Small intestine (tissue), 7 donors: ENCODE measurements around the gene EXD3. TPM values are rescaled to one million over a fixed set of nuclear protein-coding genes. Genes with fewer than 3 reads are reported as not detected.
A peak's percentile ranks its signal among the peaks of the same experiment; 100 is the strongest.

Source experiments
- DNase-seq, 2 donors: peaks; one replicate each; pipeline versions ENCODE4 v3.0.0 to v3.0.0-alpha.2; 2013
- FAIRE-seq: peaks from 2 replicates; lab custom pipeline; 2012; peaks lifted over from hg19 to GRCh38; lab: Jason Lieb, UNC
- H3K27ac ChIP-seq, 3 donors: one replicate each; pipeline ENCODE4 v1.5.1; 2013; ENCODE audit warnings: low read length in 2 of 3, mild to moderate bottlenecking in 2 of 3, control low read depth in 1 of 3, inconsistent platforms in 1 of 3, low read depth in 1 of 3, moderate library complexity in 1 of 3
- H3K27me3 ChIP-seq, 3 donors: one replicate each; pipeline ENCODE4 v1.6.1; 2013; ENCODE audit warnings: low read length in 3 of 3, inconsistent platforms in 1 of 3; ENCODE audit not compliant: control insufficient read depth in 3 of 3, insufficient read depth in 3 of 3
- H3K36me3 ChIP-seq, 3 donors: one replicate each; pipeline ENCODE4 v1.6.1; 2013; ENCODE audit warnings: low read length in 3 of 3, inconsistent platforms in 1 of 3, low read depth in 1 of 3, mild to moderate bottlenecking in 1 of 3, moderate library complexity in 1 of 3; ENCODE audit not compliant: control insufficient read depth in 3 of 3, insufficient read depth in 2 of 3
- H3K4me1 ChIP-seq, 3 donors: one replicate each; pipeline ENCODE4 v1.6.1; 2013; ENCODE audit warnings: low read length in 2 of 3, inconsistent platforms in 1 of 3, low read depth in 1 of 3, mild to moderate bottlenecking in 1 of 3, moderate library complexity in 1 of 3; ENCODE audit not compliant: control insufficient read depth in 3 of 3, insufficient read depth in 2 of 3
- H3K4me3 ChIP-seq, 3 donors: one replicate each; pipeline ENCODE4 v1.5.1; 2013; ENCODE audit warnings: low read length in 3 of 3, control low read depth in 1 of 3, inconsistent platforms in 1 of 3, low read depth in 1 of 3, mild to moderate bottlenecking in 1 of 3, moderate library complexity in 1 of 3
- H3K9me3 ChIP-seq, 2 donors: one replicate each; pipeline ENCODE4 v1.6.1; 2013; ENCODE audit warnings: low read depth in 1 of 2, low read length in 1 of 2; ENCODE audit not compliant: control insufficient read depth in 2 of 2, insufficient read depth in 1 of 2
- WGBS, 3 donors: extraction: QIAGEN DNeasy Blood & Tissue Kit; methylation state at CpG; one replicate each; pipeline ENCODE4 v1.1.7; 2013; 5-methylcytosine and 5-hydroxymethylcytosine counted together
- polyA plus RNA-seq, 4 donors: library from polyadenylated mRNA; stranded (reverse) in 3 of 4; unstranded in 1 of 4; fragments of 200-250 nt in 3 of 4; fragments of 120-200 nt in 1 of 4; gene quantifications; one replicate each; pipeline versions ENCODE4 v1.2.1 to v1.2.3, GENCODE V29; 2013
- donor health status: healthy with polysubstance abuse.
- donor health status: control.
- donor health status: control.
- donor health status: Bipolar disorder and iron deficiency.
- donor health status: healthy.

EXD3 gene
- polyA plus RNA-seq, 4 donors = 15.0 to 47.8 (median 32.4) TPM

- DNase-seq (peak; percentile 75 to 81), FAIRE-seq (no peak)
- peaks cover 0 to 4% (median 0%) of the 10 kb centered on the region in 3 donors for H3K36me3 ChIP-seq
- H3K4me1 ChIP-seq = peaks cover 5 to 71% (median 7%) of the 10 kb centered on the region in 3 donors
- peak overlapping the region in 2 of 3 donors; percentile 2 to 55 for H3K4me3 ChIP-seq
- H3K9me3 ChIP-seq = no peaks in the 10 kb centered on the region
- no peaks in the 10 kb centered on the region for H3K27me3 ChIP-seq
- peak overlapping the region; percentile 53 to 79 (median 65) for H3K27ac ChIP-seq
- WGBS, 3 donors = 10 to 20% (median 20%) methylated on average over 30 to 36 of the region's 36 CpGs
Observed at GRCh38 chr9:137305060-137305797, 117.7 kb downstream of the EXD3 start.

- no peaks in the 10 kb centered on the region for H3K27me3 ChIP-seq
- peaks cover 5 to 64% (median 7%) of the 10 kb centered on the region in 3 donors for H3K4me1 ChIP-seq
- WGBS, 3 donors = 20 to 36% (median 26%) methylated on average over 10 to 16 of the region's 16 CpGs
- H3K4me3 ChIP-seq = peak overlapping the region in 1 of 3 donors; percentile 55
- H3K9me3 ChIP-seq = no peaks in the 10 kb centered on the region
- FAIRE-seq (no peak), DNase-seq (peak in 1 of 2 donors; percentile 52)
- H3K36me3 ChIP-seq = peaks cover 0 to 9% (median 0%) of the 10 kb centered on the region in 3 donors
- H3K27ac ChIP-seq = peak overlapping the region; percentile 8 to 79 (median 65)
Observed at GRCh38 chr9:137304383-137305059, 118.4 kb downstream of the EXD3 start.

GRCh38 chr9:137303893-137304382 lies 119.0 kb downstream of the EXD3 start:
- Histone ChIP-seq H3K4me3 (no peak overlapping the region), H3K27me3 (no peaks in the 10 kb centered on the region), H3K36me3 (peaks cover 0 to 14% (median 0%) of the 10 kb centered on the region in 3 donors), H3K9me3 (no peaks in the 10 kb centered on the region), H3K4me1 (peaks cover 5 to 61% (median 7%) of the 10 kb centered on the region in 3 donors), H3K27ac (peak overlapping the region; percentile 34 to 98 (median 91))
- 24 to 72% (median 45%) methylated on average over 16 to 22 of the region's 22 CpGs for WGBS, 3 donors
- FAIRE-seq (no peak), DNase-seq (peak in 1 of 2 donors; percentile 33)

GRCh38 chr9:137303151-137303892 lies 119.6 kb downstream of the EXD3 start:
- Histone ChIP-seq H3K4me1 (peaks cover 5 to 64% (median 7%) of the 10 kb centered on the region in 3 donors), H3K27ac (peak overlapping the region; percentile 34 to 98 (median 91)), H3K9me3 (no peaks in the 10 kb centered on the region), H3K36me3 (peaks cover 0 to 21% (median 0%) of the 10 kb centered on the region in 3 donors), H3K4me3 (peak overlapping the region in 1 of 3 donors; percentile 48), H3K27me3 (no peaks in the 10 kb centered on the region)
- peak in 1 of 2 donors; percentile 54 for DNase-seq
- FAIRE-seq = no peak
- WGBS, 3 donors = 29 to 56% (median 32%) methylated on average over 23 of the region's 23 CpGs

GRCh38 chr9:137302449-137303150 lies 120.4 kb downstream of the EXD3 start:
- Histone ChIP-seq H3K4me3 (peak overlapping the region; percentile 38 to 66 (median 48)), H3K27ac (peak overlapping the region; percentile 28 to 98 (median 91)), H3K27me3 (no peaks in the 10 kb centered on the region), H3K9me3 (no peaks in the 10 kb centered on the region), H3K4me1 (peaks cover 5 to 65% (median 7%) of the 10 kb centered on the region in 3 donors), H3K36me3 (peaks cover 0 to 27% (median 0%) of the 10 kb centered on the region in 3 donors)
- WGBS, 3 donors = 5 to 7% (median 6%) methylated on average over 33 to 78 of the region's 78 CpGs
- peak in 1 of 2 donors; percentile 84 for DNase-seq
- no peak for FAIRE-seq

GRCh38 chr9:137302118-137302448 lies 120.9 kb downstream of the EXD3 start, which contains the start of gene NRARP:
NRARP (minus strand) TSS chr9:137302271; CDS start chr9:137301928, 343 bp downstream.
- H3K4me3 ChIP-seq = peak within 1 kb of the TSS; percentile 66 to 84 (median 66)
- no peak for FAIRE-seq
- WGBS, 3 donors = 0 to 1% (median 0%) methylated on average over 15 to 60 of the region's 60 CpGs

GRCh38 chr9:137301081-137301947 lies 121.6 kb downstream of the EXD3 start:
- peak overlapping the region; percentile 66 to 84 (median 66) for H3K4me3 ChIP-seq
- H3K36me3 ChIP-seq = peaks cover 0 to 40% (median 0%) of the 10 kb centered on the region in 3 donors
- DNase-seq = peak; percentile 29 to 71
- peaks cover 5 to 65% (median 7%) of the 10 kb centered on the region in 3 donors for H3K4me1 ChIP-seq
- 0 to 1% (median 1%) methylated on average over 97 to 115 of the region's 115 CpGs for WGBS, 3 donors
- no peaks in the 10 kb centered on the region for H3K27me3 ChIP-seq
- FAIRE-seq = no peak
- H3K9me3 ChIP-seq = no peaks in the 10 kb centered on the region
- H3K27ac ChIP-seq = peak overlapping the region; percentile 66 to 96 (median 87)

More at GRCh38 chr9:137302118-137302448, 120.9 kb downstream of the EXD3 start, which contains the start of gene NRARP:
- Histone ChIP-seq H3K4me1 (peaks cover 5 to 65% (median 7%) of the 10 kb centered on the region in 3 donors), H3K27me3 (no peaks in the 10 kb centered on the region), H3K9me3 (no peaks in the 10 kb centered on the region), H3K27ac (peak within 1 kb of the TSS; percentile 66 to 98 (median 96)), H3K36me3 (peaks cover 0 to 32% (median 0%) of the 10 kb centered on the region in 3 donors)
- peak; percentile 89 to 96 for DNase-seq
